ENCODE results near the gene ZNRF4.
"Not testable (repeated sequence)": the region's sequence is repeated elsewhere in the genome, so short reads cannot be mapped to it uniquely, and the experiment has no call there.

ZNRF4 gene

DNA sequence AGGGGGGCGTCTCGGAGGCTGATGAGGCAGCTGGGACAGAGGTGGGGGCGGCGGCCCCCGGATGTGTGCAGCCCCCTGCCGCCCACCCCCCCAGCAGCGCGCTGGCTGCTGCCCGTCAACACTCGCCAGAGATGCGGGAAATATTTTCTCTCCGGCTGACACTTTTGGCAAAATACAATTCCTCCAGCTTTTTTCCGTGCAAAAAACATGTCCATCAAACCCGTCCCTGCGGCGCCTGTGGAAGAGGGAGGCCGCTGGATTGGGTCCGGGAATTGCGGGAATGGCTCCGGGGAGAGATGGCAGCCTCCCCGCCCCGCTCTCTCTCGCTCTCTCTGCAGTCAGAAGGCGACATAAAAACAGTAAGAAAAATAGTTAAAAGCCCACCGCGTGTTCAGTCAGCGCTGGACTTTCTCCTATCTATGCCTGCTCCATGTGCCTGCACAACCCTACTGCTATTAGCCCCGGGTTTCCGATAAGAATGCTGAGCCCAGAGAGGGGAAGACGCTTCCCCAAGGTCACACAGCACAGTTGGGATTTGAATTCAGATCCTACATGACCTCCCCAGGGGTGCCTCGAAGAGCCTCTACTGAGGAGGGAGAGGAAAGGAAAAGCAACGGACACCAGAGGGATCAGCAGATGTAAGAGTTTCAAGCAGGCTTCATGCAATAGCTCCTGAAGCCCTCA, 23.2 kb downstream of the ZNRF4 start:
- DNase-seq = no peak

DNA sequence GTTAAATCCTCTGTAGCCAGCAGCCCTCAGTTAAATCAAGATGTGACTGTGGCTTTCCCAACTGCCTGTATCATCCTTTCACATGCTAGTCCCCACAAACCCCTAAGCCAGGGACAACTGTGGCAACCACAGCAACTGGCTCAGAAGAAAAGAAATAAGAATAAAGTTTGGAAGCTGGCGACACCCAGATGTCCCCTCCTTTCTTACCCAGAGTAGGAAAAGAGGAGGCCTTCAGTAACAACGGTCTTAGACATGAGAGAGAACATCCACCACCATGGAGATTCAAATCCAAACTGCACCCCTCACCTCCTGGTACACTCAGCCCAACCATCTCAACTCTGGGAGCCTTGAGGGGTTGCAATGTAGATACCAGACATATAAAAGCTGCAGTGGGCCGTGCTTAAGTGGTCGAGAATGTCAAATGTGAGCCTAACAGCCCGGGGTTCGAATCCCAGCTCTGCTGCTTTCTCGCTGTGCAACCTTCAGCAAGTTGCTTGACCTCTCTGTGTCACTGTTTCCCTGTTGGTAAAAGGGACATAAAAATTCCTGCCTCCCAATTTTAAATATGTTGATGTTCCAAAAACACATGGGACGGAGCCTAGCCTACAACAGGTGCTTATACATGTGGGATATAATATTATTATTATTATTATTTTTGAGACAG, 23.8 kb downstream of the ZNRF4 start:
- no peak for DNase-seq

DNA sequence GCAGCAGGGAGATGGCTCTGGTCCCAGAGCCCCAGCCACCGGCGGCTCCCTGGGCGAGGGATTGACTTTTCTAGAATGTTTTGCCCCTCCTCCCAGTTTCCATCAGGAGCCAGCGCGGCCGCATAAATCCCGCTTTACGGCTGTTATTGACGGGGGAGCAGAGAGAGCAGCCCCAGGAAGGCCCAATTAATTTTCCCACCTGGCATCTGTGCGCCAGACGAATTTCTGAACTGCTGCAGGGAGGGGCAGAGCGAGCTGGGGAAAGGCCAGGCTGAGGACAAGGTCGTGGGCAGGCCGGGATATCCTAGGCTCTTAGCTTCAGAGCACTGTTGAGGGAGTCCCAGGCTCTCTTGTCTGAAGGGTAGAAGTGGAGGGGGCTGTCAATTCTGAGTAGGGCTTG, 24.7 kb downstream of the ZNRF4 start:
- DNase-seq = no peak

DNA sequence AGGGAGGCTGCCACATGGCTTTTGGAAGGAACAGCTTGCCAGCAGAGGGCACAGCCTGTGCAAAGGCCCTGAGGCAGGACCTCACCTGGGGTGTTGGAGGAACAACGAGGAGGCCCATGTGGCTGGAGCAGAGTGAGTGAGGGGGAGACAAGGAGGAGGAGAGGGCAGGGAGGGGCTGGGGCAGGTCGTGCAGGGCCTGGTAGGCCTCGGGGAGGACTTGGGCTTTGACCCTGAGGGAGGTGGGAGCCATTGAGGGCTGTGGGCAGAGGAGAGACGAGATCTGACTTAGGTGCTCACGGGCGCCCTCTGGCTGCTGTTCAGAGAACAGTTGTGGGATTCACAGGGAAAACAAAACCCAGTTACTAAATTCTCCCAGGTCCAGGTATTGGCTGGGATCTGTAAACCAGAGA, 25.2 kb downstream of the ZNRF4 start:
- no peak for DNase-seq

DNA sequence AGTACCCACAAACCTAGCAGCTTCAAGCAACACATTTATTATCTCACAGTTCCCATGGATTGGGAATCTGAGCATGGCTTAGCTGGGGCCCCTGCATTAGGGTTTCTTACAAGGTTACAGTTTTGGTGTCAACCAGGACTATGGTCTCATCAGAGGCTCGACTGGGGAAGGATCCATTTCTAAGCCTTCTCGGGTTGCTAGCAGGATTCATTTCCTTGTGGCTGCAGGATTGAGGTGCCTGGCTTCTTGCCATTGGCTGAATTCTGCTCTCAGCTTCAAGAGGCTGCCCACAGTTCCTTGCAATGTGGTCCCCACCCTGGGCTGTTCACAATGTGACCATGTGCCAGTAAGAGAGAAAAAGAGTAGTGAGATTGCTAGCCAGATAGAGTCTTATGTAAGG, 26.7 kb downstream of the ZNRF4 start:
- DNase-seq = no peak

DNA sequence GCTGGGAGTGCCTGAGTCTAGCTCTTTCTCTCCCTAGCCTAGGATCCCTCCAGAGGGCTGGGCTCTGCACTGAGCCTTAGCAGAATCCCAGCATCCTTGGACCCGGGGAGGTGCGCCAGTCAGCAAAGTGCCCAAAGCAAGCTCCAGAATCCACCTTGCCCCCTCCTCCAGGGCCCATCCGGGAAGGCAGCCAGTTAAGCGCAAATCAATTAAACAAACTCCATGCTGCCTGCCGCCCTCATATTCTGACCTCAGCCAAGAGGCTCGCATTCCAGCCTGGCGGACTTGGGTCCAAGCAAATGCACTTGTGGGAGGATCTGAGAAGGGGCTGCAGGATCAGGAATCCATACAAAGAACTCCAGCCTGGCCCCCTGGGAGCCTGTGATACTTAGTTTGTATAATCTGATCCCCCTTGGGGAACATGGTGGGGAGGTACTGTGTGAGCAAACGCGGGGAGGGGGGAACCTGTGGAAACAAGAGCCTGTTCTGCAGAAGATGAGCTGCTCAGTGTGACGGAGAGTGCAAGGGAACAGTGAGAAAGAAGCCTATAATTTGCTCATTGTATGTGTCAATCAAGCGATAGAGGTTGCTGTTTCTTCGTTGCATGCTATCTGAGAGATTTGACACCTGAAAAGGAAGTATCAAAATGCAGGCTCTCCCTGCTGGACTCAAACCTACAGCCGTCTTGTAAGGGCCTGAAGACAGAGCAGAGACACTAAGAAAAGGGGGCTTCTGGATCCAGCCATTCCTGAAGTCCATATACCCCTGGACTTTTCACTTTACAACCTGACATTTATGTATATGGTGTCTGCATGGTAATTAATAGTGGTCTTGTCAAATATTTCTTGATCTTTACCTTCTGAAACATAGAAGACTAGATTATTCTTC, 29.4 kb downstream of the ZNRF4 start:
- DNase-seq = no peak

DNA sequence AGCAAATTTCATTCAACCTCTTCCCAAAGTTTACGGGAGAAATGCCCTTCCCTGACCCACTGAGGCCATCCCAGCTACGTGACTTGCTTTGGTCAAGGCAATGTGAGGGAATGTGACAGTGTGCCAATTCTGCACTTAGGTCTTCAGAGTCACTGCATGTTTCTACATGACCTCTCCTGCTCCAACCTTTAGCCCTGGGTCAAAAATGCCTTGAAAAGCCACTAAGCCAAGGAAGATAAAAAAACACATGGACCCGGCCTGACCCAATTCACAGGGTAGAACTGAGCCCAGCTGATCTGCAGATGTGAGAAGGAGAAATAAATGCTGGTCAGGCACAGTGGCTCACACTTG, 30.0 kb downstream of the ZNRF4 start:
- no peak for DNase-seq

DNA sequence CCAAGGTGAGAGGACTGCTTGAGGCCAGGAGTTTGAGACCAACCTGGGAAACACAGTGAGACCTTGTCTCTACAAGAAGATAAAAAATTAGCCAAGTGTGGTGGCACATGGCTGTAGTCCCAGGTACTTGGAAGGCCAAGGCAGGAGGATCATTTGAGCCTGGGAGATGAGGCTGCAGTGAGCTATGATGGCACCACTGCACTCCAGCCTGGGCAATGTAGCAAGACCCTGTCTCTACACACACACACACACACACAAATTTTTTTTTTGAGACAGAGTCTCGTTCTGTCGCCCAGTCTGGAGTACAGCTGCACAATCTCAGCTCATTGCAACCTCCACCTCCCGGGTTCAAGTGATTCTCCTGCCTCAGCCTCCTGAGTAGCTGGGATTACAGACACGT, 30.4 kb downstream of the ZNRF4 start:
- DNase-seq = not testable (repeated sequence)

DNA sequence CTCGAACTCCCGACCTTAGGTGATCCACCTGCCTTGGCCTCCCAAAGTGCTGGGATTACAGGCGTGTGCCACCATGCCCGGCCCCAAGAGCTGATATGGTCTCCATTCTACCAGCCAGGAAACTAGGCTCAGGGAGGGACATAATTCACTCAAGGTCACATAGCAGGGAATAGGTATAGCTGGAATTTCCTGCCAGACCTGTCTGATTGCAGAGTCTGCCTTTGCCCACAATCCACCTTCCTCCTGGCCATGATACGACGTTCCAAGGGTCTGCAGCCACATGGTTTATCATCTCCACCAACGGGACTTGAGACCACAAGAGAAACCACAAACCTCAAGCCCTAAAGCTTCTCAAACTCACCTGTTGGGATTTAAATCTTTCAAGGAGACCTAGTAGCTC, 32.0 kb downstream of the ZNRF4 start:
- DNase-seq = no peak

DNA sequence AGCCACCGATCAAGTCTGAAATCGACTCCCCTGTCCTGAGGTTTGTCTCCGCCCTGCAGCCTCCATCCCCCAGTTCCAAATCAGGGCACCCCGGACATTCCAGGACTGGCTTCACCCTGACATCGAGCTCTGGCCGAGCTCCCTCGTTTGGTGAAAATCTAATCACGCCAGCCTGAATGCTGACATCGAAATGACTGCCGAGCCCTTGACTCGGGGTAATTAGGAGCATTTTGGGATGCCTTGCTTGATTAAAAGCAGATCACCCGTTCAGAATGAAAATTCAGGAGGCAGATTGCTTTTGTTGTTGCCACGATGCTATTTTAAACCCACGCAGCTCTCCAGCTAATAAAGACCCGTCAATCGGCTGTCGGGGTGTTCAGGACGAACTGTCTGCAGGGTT, 34.3 kb downstream of the ZNRF4 start:
- no peak for DNase-seq

DNA sequence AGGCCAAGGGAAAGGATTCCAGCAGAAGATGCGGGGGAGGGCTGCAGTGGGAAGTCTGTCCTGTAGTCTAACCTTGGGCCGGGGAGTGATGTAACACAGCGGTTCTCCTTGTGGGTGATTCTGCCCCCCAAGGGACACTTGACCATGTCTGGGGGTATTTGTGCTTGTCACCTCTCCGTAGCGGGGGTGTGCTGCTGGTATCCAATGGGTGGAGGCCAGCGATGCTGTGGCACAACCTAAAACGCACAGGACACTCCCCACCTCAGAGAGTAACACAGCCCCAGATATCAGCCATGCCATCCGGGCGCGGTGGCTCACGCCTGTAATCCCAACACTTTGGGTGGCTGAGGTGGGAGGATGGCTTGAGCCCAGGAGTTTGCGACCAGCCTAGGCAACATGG, 36.3 kb downstream of the ZNRF4 start:
- DNase-seq = no peak

DNA sequence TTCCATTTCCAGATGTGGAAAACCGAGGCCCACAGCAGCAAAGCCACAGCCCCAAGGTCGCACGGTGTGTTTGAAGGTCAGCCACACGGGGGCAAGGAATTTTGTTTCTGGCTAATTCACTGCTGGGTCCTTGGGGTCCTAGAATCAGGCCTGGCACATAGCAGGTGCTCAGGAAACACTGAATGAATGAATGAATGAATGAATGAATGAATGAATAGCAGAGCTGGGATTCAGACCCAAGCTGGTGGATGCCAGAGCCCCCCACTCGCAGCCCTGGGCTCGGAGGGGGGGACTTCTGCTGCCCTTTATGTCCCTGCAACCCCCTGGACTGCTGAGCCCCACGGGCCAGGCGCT, 37.0 kb downstream of the ZNRF4 start:
- DNase-seq = no peak

DNA sequence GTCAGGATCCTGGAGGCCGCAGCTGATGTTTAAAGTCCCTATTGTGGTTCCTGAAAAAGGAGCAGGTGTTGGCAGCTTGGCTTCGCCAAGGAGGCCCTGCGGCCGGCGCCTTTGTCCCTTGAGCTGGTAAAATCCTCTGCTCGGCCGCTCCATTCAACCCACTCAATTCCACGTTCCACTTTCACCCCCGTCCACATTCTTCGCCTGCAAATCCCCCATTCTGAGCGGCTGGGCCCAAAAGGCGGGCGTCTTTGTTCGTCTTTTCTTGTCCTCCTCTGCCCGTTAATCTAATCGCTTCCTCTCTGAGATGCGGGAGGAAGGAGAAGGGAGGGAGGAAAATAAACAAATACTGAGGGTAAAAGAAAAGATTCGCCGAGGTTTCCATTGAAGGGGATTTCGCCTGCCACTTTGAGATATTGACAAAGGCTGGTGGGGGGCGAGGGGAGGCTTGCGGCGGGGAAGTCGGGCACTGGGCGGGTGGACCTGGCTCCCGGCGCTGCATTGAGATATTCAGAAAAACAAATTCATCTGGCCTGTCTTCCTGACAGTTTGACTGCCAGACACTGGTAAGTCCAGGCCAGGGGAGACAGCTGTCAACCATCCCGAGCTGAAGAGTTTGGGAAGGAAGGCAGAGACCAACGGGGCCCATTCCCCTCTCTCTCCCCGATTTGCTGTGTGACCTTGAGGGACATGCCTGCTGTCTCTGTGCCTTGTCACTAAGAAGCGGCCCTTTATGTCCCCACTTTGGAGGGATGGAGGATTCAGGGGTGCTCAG, 37.6 kb downstream of the ZNRF4 start:
- no peak for DNase-seq

DNA sequence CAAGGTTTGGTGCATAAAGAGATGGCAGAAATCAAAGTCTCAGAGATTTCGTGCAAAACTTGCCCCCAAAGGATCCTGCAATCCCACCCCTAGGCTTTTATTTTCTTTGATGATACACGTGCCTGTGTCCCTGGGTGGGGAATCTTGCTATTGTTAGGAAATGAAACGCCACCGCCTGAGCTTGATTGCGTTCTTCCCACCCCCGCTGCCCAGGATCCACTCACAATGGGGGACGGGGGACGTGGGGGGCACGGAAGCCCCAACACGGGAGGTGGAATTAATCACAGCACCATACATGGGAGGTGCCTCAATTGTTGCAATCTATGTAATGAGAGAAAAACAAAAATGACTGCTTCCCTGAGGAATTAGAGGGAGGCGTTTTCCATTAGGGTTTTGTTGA, 39.6 kb downstream of the ZNRF4 start:
- DNase-seq = no peak

DNA sequence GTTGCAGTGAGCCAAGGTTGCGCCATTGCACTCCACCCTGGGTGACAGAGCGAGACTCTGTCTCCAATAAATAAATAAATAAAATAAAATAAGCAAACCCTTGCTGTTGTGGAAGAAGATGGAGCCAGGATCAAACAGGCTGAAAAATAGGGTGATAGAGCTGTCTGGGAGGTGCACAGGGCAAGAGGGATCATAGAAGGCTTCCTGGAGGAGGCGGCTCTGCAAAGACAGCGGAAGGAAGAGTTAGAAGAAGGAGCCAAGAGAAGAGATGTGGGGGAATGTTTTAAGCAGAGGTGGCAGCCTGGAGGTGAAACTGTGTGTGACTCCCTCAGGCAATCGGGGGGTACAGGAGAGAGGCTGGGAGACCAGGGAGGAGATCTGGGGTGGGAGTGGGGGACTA, 40.6 kb downstream of the ZNRF4 start:
- DNase-seq = no peak

DNA sequence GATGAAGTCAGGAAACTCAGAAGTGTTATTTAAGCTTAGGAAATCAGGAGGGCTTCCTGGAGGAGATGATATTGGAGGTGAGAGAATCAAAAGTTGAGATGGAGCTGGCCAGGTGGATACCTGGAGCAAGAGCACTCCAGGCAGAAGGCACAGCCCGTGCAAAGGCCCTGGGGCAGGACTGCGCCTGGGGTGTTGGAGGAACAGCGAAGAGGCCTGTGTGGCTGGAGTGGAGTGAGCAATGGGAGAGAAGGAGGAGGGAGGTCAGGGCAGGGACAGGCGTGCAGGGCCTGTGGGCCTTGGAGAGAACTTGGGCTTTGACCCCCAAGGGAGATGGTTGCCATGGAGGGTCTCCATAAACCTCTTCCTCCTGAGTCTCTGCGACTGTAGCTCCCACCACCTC, 42.1 kb downstream of the ZNRF4 start:
- no peak for DNase-seq

DNA sequence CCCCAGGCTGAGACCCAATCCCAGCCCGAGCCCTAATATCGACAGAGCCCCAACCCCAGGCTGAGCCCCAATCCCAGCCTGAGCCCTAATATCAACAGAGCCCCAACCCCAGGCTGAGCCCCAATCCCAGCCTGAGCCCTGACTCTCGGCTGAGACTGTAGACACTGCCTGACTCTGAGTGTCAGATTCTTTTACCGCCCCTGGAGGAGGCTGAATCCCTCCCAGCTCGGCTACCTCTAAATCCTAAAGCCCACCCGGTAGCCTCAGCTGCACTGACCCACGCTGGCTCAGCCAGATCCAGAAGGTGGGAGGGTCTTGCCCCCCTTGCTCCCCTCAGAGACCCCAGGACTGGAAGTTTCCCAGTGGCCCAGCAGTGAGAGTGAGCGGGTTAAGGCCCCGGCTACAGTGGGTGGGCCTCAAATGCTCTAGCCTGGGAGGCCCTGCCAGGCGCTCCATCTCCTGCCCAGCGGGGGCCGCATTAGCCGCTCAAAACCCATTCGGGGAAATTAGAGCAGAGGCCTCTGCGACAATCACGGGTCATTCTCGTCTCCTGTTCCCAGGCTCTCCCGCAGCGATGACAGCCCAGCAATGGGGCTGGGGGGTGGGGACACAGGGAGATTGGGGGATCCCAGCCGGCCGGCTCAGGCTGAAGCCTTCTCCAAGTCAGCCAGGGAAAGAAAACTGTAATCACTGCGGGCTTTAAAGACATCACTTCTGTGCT, 43.8 kb downstream of the ZNRF4 start:
- DNase-seq = no peak

DNA sequence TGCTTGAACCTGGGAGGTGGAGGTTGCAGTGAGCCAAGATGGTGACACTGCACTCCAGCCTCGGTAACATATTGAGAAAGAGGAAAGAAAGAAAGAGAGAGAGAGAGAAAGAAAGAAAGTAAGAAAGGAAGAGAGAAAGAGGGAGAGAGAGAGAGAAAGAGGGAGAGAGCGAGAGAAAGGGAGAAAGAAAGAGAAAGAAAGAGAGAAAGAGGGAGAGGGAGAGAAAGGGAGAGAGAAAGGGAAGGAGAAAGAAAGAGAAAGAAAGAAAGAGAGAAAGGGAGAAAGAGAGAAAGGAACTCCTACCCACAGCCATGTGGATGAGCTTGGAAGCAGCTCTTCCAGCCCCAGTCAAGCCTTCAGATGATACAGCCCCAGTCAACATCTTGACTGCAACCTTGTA, 46.7 kb downstream of the ZNRF4 start:
- DNase-seq = no peak

DNA sequence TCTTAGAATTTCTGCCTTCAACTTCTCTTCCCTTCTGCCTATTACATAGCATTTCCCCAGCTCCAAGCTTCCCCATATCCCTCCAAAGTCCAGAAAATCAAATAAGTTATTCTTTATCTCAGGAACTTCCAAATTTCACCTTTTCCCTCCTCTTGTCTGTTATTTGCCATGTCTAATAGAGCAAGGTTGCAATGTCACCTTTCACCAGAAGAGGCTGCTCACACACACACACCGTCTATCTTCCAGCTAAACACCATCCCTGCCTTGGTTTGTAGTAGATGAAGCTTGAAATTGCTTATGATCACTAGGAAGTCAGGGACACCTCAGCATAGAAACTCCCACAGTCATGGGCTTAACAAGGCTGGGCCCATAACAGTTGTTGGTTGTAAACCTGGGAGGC, 48.4 kb downstream of the ZNRF4 start:
- no peak for DNase-seq

DNA sequence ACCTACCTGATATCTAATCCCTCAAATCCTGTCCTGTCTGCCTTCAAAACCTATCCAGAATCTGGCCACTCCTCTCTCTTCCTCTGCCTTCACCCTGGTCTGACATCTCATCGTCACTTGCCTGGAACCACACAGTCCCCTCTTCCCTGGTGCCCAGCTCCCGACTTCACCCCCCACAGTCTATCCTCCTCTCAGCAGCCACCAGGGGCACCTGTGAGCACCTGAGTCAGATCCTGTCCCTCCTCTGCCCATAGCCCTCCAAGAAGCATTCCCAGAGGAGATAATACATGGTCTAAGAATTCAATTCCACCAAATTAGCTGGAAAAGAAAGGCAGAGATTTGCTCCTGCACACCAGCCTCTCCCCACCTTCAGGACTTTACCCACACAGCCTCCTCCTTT, 48.9 kb downstream of the ZNRF4 start:
- no peak for DNase-seq
